Heart right ventricle (tissue), 16 donors: ENCODE results near the gene KRT3. TPM values are rescaled to one million over a fixed set of nuclear protein-coding genes. Genes with fewer than 3 reads are reported as not detected.

ENCODE experiments used
- ATAC-seq, 8 donors: fragments of 200-7000 bp; cut with Tn5 transposase; one replicate each; pipeline ENCODE4 v1.9.1; 2020; ENCODE audit warnings: mild to moderate bottlenecking in 8 of 8, moderate library complexity in 8 of 8, moderate number of reproducible peaks in 1 of 8
- DNase-seq, 2 donors: peaks; one replicate each; pipeline ENCODE4 v3.0.0-alpha.2; 2020
- H3K27ac ChIP-seq, 10 donors: fragments of 200-600 bp; sonication (generic) in 2 of 10; one replicate each; pipeline versions ENCODE4 v1.5.0 to v1.8.0; 2020 to 2022; ENCODE audit warnings: mild to moderate bottlenecking in 3 of 10
- H3K27me3 ChIP-seq, 7 donors: fragments of 200-600 bp; one replicate each; pipeline ENCODE4 v1.8.0; 2021 to 2022; ENCODE audit warnings: mild to moderate bottlenecking in 2 of 7
- H3K36me3 ChIP-seq, 9 donors: fragments of 200-600 bp; sonication (generic) in 1 of 9; one replicate each; pipeline versions ENCODE4 v1.5.0 to v1.8.0; 2020 to 2022; ENCODE audit warnings: mild to moderate bottlenecking in 2 of 9
- H3K4me1 ChIP-seq, 9 donors: fragments of 200-600 bp; sonication (generic) in 1 of 9; one replicate each; pipeline versions ENCODE4 v1.5.0 to v1.8.0; 2020 to 2022; ENCODE audit warnings: mild to moderate bottlenecking in 4 of 9
- H3K4me3 ChIP-seq, 10 donors: fragments of 200-600 bp; sonication (generic) in 2 of 10; one replicate each; pipeline versions ENCODE4 v1.5.0 to v1.8.0; 2020 to 2022; ENCODE audit warnings: mild to moderate bottlenecking in 7 of 10, moderate library complexity in 2 of 10
- H3K9me3 ChIP-seq, 11 donors: fragments of 200-600 bp in 10 of 11; sonication (generic) in 2 of 11; one replicate each; pipeline versions ENCODE4 v1.5.0 to v1.8.0; 2013 to 2022; ENCODE audit warnings: mild to moderate bottlenecking in 2 of 11, control low read depth in 1 of 11, moderate library complexity in 1 of 11
- CTCF ChIP-seq, 9 donors: fragments of 200-600 bp; sonication (generic) in 2 of 9; IDR thresholded peaks; one replicate each; pipeline versions ENCODE4 v1.5.0 to v1.8.0; 2021 to 2022; ENCODE audit warnings: antibody characterized with exemption in 9 of 9, mild to moderate bottlenecking in 5 of 9, moderate library complexity in 1 of 9
- WGBS, 2 donors: extraction: QIAGEN DNeasy Blood & Tissue Kit; methylation state at CpG; one replicate each; pipeline ENCODE4 v1.1.7; 2013; ENCODE audit warnings: inconsistent platforms in 1 of 2; 5-methylcytosine and 5-hydroxymethylcytosine counted together
- intact Hi-C, 10 donors: fragments of 100-400 bp; cut with DNase I; formaldehyde crosslinking; loops; one replicate each; pipeline versions ENCODE4 v1.11.1 to v1.14.2; 2022
- polyA plus RNA-seq, 2 donors: library from polyadenylated mRNA; stranded (reverse); fragments of 200-250 nt; gene quantifications; one replicate each; pipeline ENCODE4 v1.2.3, GENCODE V29; 2013
- total RNA-seq, 10 donors: library from RNA; stranded (reverse); fragmentation: NEBNext Ultra II Directional in 3 of 10; extraction: Animal tissue kit (Norgen Biotek cat#: 25700) in 3 of 10; gene quantifications; one replicate each; pipeline versions ENCODE4 v1.2.1 to v1.2.4, GENCODE V29; 2021 to 2023
- donor health status: Arrhythmogenic right ventricular cardiomyopathy.
- donor health status: ischemic (EF 13 %, LVEDD 7.1; RV severe dilation, severe dysfunction).
- donor health status: healthy with polysubstance abuse.
- donor health status: DM: no; HTN: yes; CAD: no.
- donor health status: DM: no; HTN: no; CAD: no.
- donor health status: ischemic (EF 25% LVEDD 6.9; RV normal size, moderate dysfunction).
- donor health status: ischemic (EF 25% LVEDD 5.7; RV mildly dilated, moderate dysfunction).
- donor health status: healthy.
- donor health status: DM: yes; HTN: yes; CAD: no.
- donor health status: Ischemic cardiomyopathy.
- donor health status: ischemic (EF 35%, LVEDD 5.7; RV mildly dilated, moderate dysfunction).
- donor health status: nonischemic (EF 11% LVEDD 7.7; RV severe dilation, severe dysfunction).
- donor health status: DM: yes; HTN: yes; CAD: no.
- donor health status: PGD.
- donor health status: ischemic (EF 29% LVEDD 5.4; RV normal size, mild dysfunction).
- donor health status: nonischemic (EF 23%, LVEDD 6.1; RV moderate dilation, normal function).

The KRT3 gene
- total and polyA plus RNA-seq, 12 donors: not detected

- no peaks in the 10 kb centered on the region for H3K36me3 ChIP-seq
- H3K27me3 ChIP-seq: peaks cover 0 to 46% (median 9%) of the 10 kb centered on the region in 7 donors
- no peaks in the 10 kb centered on the region for H3K9me3 ChIP-seq
- H3K4me1 ChIP-seq: no peaks in the 10 kb centered on the region
- H3K27ac ChIP-seq: no peak overlapping the region
- WGBS, 2 donors: 84 to 85% methylated on average over 4 of the region's 4 CpGs
- no peak for DNase-seq
- ATAC-seq: no peak
- intact Hi-C loops: no loop called here
- H3K4me3 ChIP-seq: no peak overlapping the region
- TF ChIP-seq CTCF (IDR thresholded peaks at IDR 0.05): no peak
Observed at GRCh38 chr12:52772188-52772587, 23.7 kb downstream of the KRT3 start.

- intact Hi-C loops: no loop called here
- DNase-seq (no peak), ATAC-seq (no peak)
- H3K27ac ChIP-seq: no peak overlapping the region
- no peak for TF ChIP-seq CTCF (IDR thresholded peaks at IDR 0.05)
- 70 to 80% methylated on average over 4 of the region's 4 CpGs for WGBS, 2 donors
- H3K4me1 ChIP-seq: no peaks in the 10 kb centered on the region
- H3K36me3 ChIP-seq: no peaks in the 10 kb centered on the region
- no peaks in the 10 kb centered on the region for H3K9me3 ChIP-seq
- no peak overlapping the region for H3K4me3 ChIP-seq
- H3K27me3 ChIP-seq: peaks cover 0 to 43% (median 9%) of the 10 kb centered on the region in 7 donors
Observed at GRCh38 chr12:52771505-52771904, 24.4 kb downstream of the KRT3 start.

GRCh38 chr12:52771088-52771487 lies 24.8 kb downstream of the KRT3 start:
- no peak for DNase-seq
- TF ChIP-seq CTCF (IDR thresholded peaks at IDR 0.05): no peak
- no peaks in the 10 kb centered on the region for H3K9me3 ChIP-seq
- no peaks in the 10 kb centered on the region for H3K4me1 ChIP-seq
- H3K36me3 ChIP-seq: no peaks in the 10 kb centered on the region
- intact Hi-C loops: no loop called here
- peaks cover 0 to 39% (median 8%) of the 10 kb centered on the region in 7 donors for H3K27me3 ChIP-seq
- H3K4me3 ChIP-seq: no peak overlapping the region
- WGBS, 2 donors: 70 to 77% methylated on average over 6 of the region's 6 CpGs
- no peak overlapping the region for H3K27ac ChIP-seq
- ATAC-seq: no peak

- Histone ChIP-seq H3K4me1 (no peaks in the 10 kb centered on the region), H3K27ac (no peak overlapping the region), H3K4me3 (no peak overlapping the region), H3K27me3 (peaks cover 0 to 31% (median 3%) of the 10 kb centered on the region in 7 donors), H3K9me3 (no peaks in the 10 kb centered on the region), H3K36me3 (no peaks in the 10 kb centered on the region)
- TF ChIP-seq CTCF (IDR thresholded peaks at IDR 0.05): no peak
- no peak for ATAC-seq
- intact Hi-C loops: no loop called here
- no peak for DNase-seq
Observed at GRCh38 chr12:52769946-52770345, 26.0 kb downstream of the KRT3 start.
